Activated naive CD8-positive, alpha-beta T cell treated with anti-CD3 and anti-CD28 coated beads, Interleukin-2, amount 50 U/mL, for 16 hours (primary cell): ENCODE data around the gene IRGC.
"Not testable (repeated sequence)": the region's sequence is repeated elsewhere in the genome, so short reads cannot be mapped to it uniquely, and the experiment has no call there.

Experiments used
- DNase-seq: peaks from one replicate; pipeline ENCODE4 v3.0.0-alpha.2; 2020; ENCODE audit warnings: low read depth, low spot score

Gene IRGC, protein sequence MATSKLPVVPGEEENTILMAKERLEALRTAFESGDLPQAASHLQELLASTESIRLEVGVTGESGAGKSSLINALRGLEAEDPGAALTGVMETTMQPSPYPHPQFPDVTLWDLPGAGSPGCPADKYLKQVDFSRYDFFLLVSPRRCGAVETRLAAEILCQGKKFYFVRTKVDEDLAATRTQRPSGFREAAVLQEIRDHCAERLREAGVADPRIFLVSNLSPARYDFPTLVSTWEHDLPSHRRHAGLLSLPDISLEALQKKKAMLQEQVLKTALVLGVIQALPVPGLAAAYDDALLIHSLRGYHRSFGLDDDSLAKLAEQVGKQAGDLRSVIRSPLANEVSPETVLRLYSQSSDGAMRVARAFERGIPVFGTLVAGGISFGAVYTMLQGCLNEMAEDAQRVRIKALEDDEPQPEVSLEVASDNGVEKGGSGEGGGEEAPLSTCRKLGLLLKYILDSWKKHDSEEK

GRCh38 chr19:43715776-43716175 lies at the start of gene IRGC:
Gene IRGC (plus strand): TSS chr19:43716076. CDS start chr19:43718559, 2,483 bp downstream.
- no peak for DNase-seq

- DNase-seq = no peak
These were observed 48.6 kb upstream of the IRGC start for GRCh38 chr19:43667126-43667875.

DNA sequence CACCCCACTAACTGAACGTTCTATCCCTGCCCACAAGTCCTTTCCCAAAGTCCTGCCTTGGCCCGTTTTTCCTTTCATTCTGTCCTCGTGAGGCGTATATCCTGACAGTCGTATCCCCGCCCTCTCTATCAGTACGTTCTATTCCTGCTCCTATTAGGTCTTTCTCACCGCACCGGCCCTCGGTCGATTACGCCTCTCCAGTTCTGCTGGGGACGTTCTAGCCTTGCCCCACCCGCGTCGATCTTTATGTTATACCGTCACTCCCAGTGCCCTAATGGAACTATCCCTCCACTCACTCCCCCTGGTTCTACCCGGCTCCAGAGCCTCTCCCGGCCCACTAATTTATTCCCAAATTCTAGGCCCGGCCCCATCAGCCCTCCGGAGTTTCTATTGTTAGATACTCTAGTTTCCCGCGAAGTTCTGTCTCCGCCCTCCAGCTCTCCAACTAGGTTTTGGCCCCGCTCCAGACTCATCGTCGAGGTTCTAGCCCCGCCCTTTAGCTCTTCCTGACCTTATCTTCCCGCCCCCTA lies 47.9 kb upstream of the IRGC start:
- DNase-seq = no peak

- peak; percentile 82 for DNase-seq
These were observed 47.3 kb upstream of the IRGC start for GRCh38 chr19:43668406-43669109.

DNA sequence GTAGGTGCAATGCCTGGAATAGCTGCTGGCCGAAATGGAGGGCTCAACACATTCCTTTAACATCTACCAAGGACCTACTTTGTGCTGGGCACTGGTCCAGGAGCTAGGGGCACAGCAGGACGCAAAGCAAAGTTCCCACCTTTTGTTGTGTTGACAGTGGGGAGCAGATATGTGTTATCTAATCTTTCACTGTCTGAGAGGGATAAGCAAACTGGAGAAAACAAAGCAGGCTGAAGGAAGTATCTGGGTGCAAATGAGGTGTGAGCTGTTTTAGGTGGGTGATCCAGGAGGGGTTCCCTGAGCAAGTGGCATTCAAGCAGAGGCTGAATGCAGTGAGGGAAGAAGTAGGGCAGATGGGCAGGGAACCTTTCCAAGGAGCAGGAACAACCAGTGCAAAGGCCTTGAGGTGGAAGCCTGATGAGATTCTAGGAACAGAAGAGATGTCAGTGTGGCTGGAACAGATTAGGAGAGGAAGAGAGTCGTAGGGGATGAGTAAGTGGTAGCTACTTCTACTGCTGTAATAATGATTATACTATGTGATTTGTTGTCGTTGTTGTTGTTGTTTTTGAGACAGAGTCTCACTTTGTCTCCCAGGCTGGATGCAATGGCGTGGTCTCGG lies 43.7 kb upstream of the IRGC start:
- no peak for DNase-seq

- DNase-seq = no peak
These were observed 42.2 kb upstream of the IRGC start for GRCh38 chr19:43673637-43674036.

- DNase-seq = no peak
These were observed 41.7 kb upstream of the IRGC start for GRCh38 chr19:43674183-43674582.

DNA sequence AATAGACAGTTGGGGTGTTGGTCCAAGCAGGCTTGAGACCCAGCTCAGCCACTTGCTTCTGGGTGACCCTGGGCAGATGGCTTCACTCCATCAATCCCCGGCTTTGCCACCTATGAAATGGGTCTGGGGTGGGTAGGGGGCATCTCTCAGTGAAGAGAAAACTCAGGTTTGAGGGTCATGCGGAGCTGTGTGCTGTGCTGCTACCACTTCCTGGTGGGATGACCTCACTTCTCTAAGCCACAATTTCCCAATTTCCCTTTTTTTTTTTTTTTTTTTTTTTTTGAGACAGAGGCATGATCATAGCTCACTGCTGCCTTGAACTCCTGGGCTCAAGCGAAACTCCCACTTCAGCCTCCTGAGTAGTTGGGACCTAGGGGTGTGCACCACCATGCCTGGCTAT lies 41.3 kb upstream of the IRGC start:
- no peak for DNase-seq

- DNase-seq = no peak
These were observed 40.5 kb upstream of the IRGC start for GRCh38 chr19:43675269-43675879.

GRCh38 chr19:43675906-43676305 lies 40.0 kb upstream of the IRGC start:
- DNase-seq = no peak

DNA sequence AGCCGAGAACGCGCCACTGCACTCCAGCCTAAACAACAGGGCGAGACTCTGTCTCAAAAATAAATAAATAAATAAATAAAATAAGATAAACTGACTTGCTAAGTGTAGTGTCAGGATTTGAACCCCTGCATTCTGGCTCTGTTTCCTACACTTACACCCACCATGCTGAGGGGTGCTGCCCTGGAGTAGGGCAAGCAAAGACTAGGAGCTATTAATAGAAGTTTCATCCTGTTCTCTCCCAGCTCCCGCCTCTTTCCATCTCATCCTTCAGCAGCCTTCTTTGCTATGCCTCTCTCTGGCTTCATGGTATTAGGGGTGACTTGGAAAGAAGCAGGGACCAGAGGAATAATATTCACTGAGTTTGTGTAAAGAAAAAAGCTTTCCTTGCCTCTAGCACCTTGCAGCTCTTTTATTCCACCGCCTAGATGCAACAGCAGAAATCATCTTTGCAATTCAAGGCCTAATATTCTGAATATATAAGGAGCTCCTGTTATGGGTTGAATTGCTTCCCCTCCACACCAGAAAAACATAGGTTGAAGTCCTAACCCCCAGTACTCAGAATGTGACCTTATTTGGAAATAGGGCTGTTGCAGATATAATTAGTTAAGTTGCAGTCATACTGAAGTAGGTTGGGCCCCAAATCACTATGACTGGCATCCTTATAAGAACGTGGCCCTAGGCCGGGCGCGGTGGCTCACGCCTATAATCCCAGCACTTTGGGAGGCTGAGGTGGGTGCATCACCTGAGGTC lies 37.2 kb upstream of the IRGC start:
- DNase-seq = no peak

DNA sequence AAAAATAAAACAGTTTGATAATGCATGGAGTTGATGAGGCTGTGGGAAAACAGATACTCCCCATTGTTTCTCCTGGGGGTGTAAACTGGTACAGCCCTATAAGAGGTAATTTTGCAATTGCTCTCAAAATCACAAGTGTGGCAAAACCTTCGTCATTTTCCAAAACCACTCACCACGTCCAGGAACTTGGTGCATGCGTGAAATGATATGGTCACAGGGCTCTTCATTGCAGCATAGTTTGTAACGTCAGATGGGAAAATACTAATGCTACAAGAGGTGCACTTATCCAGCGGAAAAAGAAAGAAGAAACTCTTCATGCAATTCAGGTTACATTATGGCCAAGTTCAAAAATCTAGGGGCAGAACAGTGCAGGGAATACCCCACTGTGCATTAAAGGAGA lies 34.1 kb upstream of the IRGC start:
- DNase-seq = no peak

DNA sequence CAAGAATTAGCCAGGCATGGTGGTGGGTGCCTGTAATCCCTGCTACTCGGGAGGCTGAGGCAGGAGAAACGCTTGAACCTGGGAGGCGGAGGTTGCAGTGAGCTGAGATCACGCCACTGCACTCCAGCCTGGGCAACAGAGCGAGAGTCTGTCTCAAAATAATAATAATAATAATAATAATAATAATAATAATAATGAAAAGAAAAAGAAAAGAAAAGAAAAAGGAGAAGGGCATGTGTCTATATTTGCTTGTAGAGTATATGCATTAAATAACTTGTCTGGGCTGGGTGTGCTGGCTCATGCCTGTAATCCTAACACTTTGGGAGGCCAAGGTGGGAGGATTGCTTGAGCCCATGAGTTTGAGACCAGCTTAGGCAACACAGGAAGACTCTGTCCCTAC lies 33.6 kb upstream of the IRGC start:
- DNase-seq = not testable (repeated sequence)

GRCh38 chr19:43682824-43683661 lies 32.8 kb upstream of the IRGC start:
- DNase-seq = no peak

- DNase-seq = no peak
These were observed 32.0 kb upstream of the IRGC start for GRCh38 chr19:43683905-43684304.

GRCh38 chr19:43684326-43684725 lies 31.6 kb upstream of the IRGC start:
- DNase-seq = no peak

GRCh38 chr19:43687660-43687997 lies 28.2 kb upstream of the IRGC start:
- no peak for DNase-seq

DNA sequence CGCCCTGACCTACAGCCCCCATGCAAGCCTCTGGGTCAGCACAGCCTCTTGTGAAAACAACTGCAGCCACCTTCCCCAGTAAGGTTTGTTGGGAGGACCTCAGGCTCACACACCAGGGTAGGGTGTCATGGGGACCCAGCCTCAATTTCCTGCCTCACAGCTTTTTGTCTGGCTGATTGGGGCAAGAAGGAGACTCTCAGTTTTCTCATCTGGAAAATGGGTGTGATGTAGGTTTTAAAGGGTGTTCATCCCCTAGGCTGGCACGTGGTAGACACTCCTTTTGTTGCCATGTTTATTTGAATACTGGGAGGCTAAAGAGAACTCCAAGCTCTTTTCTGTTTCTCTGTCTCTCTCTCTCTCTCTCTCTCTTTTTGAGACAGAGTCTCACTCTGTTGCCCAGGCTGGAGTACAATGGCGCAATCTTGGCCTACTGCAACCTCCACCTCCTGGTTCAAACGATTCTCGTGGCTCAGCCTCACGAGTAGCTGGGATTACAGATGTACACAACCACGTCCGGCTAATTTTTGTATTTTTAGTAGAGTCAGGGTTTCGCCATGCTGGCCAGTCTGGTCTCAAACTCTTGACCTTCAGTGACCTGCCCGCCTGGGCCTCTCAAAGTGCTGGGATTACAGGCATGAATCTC lies 27.7 kb upstream of the IRGC start:
- DNase-seq = no peak

DNA sequence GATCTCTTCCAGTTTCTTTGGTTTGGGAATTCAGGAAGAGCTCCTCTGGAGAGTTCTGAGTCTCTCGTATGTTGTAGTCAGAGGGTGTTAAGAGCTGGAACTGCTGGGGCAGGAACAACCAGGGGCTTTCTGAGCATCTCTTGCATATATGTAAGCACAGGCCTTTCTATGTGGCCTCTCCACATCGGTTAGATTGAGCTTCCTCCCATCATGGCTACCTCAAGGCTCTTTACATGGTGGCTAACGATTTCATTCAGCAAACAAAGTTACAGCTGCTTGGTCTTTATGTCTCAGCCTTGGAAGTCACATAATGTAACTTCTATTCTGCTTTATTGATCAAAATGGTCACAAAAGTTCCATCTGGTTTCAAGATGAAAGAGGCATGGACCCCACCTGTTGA lies 25.4 kb upstream of the IRGC start:
- DNase-seq = no peak
